HUDEP-2 (cell line): ENCODE measurements around the gene CPM.
"Not testable (repeated sequence)": the region's sequence is repeated elsewhere in the genome, so short reads cannot be mapped to it uniquely, and the experiment has no call there.

Source experiments
- DNase-seq, 76 experiments: peaks; one replicate each; lab custom pipeline; 2025; ENCODE audit not compliant: unreplicated experiment in 76 of 76; lab: John Stamatoyannopoulos, UW

The CPM gene

GRCh38 chr12:68810027-68810389 is 123.0 kb downstream of the CPM start:
- DNase-seq: not testable (repeated sequence)

GRCh38 chr12:68809190-68810026 is 123.6 kb downstream of the CPM start:
- no peak for DNase-seq

- peak in 71 of 76 experiments; percentile 8 to 85 (median 47) for DNase-seq
Measured at GRCh38 chr12:68808388-68809189, 124.4 kb downstream of the CPM start.

- DNase-seq: peak in 75 of 76 experiments; percentile 25 to 97 (median 94)
Measured at GRCh38 chr12:68807576-68808387, 125.2 kb downstream of the CPM start, which contains the start of gene MDM2. Gene MDM2 (plus strand): TSS chr12:68808177. CDS start chr12:68808478, 301 bp downstream.

- peak in 1 of 76 experiments; percentile 21 for DNase-seq
Measured at GRCh38 chr12:68807274-68807575, 125.7 kb downstream of the CPM start.

GRCh38 chr12:68806488-68807237 is 126.3 kb downstream of the CPM start:
- no peak for DNase-seq

- DNase-seq: no peak
Measured at GRCh38 chr12:68805592-68806120, 127.3 kb downstream of the CPM start.

GRCh38 chr12:68804657-68805591 is 128.0 kb downstream of the CPM start:
- no peak for DNase-seq

GRCh38 chr12:68803948-68804656 is 128.9 kb downstream of the CPM start:
- no peak for DNase-seq

- not testable (repeated sequence) for DNase-seq
Measured at GRCh38 chr12:68802911-68803651, 129.9 kb downstream of the CPM start.

- DNase-seq: not testable (repeated sequence)
Measured at GRCh38 chr12:68802372-68802745, 130.6 kb downstream of the CPM start.
